Breast epithelium (tissue), 3 donors: ENCODE measurements around the gene MRPL9.

Experiments
- CTCF ChIP-seq, 3 donors: fragments of 450-650 bp; IDR thresholded peaks; one replicate each; pipeline ENCODE4 v1.5.1; 2016 to 2017; ENCODE audit warnings: antibody characterized with exemption in 3 of 3, mild to moderate bottlenecking in 3 of 3, moderate library complexity in 3 of 3
- POLR2A ChIP-seq: fragments of 450-650 bp; IDR thresholded peaks from one replicate; pipeline ENCODE4 v1.6.1; 2016; ENCODE audit warnings: antibody characterized with exemption, mild to moderate bottlenecking, moderate library complexity
- POLR2AphosphoS5 ChIP-seq, 3 donors: sonication (generic); formaldehyde crosslinking; IDR thresholded peaks; one replicate each; pipeline ENCODE4 v1.6.1; 2017; ENCODE audit warnings: antibody characterized with exemption in 3 of 3

DNA sequence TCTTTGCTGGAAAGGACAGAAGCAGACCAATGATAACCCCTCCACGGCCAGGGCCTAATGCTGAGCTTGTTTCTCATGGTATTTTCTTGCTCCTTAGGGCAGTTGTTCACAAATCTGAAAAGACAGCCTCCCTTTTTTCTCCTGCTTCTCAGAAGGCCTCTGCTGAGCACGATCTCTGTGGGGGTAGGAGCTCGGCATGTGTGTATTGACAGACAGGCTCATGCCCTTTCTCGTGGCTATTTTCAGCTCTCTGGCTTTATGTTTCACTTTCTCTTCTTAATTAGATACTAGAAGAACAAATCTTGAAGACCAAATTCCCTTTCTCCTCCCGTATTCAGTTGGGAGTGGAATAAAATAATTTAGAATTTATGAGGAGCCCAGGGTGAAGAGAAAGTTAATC, 42.7 kb downstream of the MRPL9 start:
- TF ChIP-seq POLR2AphosphoS5 (IDR thresholded peaks at IDR 0.05), result no peak
- TF ChIP-seq CTCF (IDR thresholded peaks at IDR 0.05), result no peak
- no peak for TF ChIP-seq POLR2A
